ENCODE results near the gene NRSN2.
A peak's percentile ranks its signal among the peaks of the same experiment; 100 is the strongest.

NRSN2 gene

GRCh38 chr20:346640-347316 is at the start of gene NRSN2:
Gene NRSN2, plus strand, starts transcription at chr20:347111. Its CDS starts 2,533 bp downstream, at chr20:349644.
- Histone ChIP-seq H3K27me3 (0 out of 2 replicates have a peak, but pooled peaks cover 4% of the 10 kb centered on the region), H3K4me1 (peaks cover 19% of the 10 kb centered on the region), H3K36me3 (peaks cover 13% of the 10 kb centered on the region), H3K4me2 (peak within 1 kb of the TSS; percentile 97), H4K20me1 (no peaks in the 10 kb centered on the region), H3K4me3 (peak within 1 kb of the TSS; percentile 71), H3K9me3 (0 out of 2 replicates have a peak, but pooled peaks cover 1% of the 10 kb centered on the region), H3K9ac (peak within 1 kb of the TSS; percentile 78), H3K27ac (peak within 1 kb of the TSS; percentile 44)
- no peak for TF ChIP-seq Cebpa-rat (IDR thresholded peaks at IDR 0.05)

- Histone ChIP-seq H3K9ac (peak overlapping the region; percentile 100), H3K27ac (peak overlapping the region; percentile 100), H3K9me3 (no peaks in the 10 kb centered on the region), H3K36me3 (peaks cover 37% of the 10 kb centered on the region), H3K4me3 (peak overlapping the region; percentile 99), H3K4me1 (peaks cover 54% of the 10 kb centered on the region), H4K20me1 (peaks cover 35% of the 10 kb centered on the region), H3K4me2 (peak overlapping the region; percentile 87), H3K27me3 (no peaks in the 10 kb centered on the region)
- no peak for TF ChIP-seq Cebpa-rat (IDR thresholded peaks at IDR 0.05)
These were observed 48.8 kb upstream of the NRSN2 start for GRCh38 chr20:297925-298775.

GRCh38 chr20:298776-299391 is 48.0 kb upstream of the NRSN2 start:
- Histone ChIP-seq H4K20me1 (peaks cover 35% of the 10 kb centered on the region), H3K27me3 (no peaks in the 10 kb centered on the region), H3K9me3 (no peaks in the 10 kb centered on the region), H3K27ac (peak overlapping the region; percentile 100), H3K36me3 (peaks cover 37% of the 10 kb centered on the region), H3K4me3 (peak overlapping the region; percentile 99), H3K4me2 (peak overlapping the region; percentile 87), H3K4me1 (peaks cover 59% of the 10 kb centered on the region), H3K9ac (peak overlapping the region; percentile 100)
- no peak for TF ChIP-seq Cebpa-rat (IDR thresholded peaks at IDR 0.05)

- H3K4me1 ChIP-seq: peaks cover 59% of the 10 kb centered on the region
- H3K4me2 ChIP-seq: peak overlapping the region; percentile 87
- H3K36me3 ChIP-seq: peaks cover 37% of the 10 kb centered on the region
- no peak for TF ChIP-seq Cebpa-rat (IDR thresholded peaks at IDR 0.05)
- H3K27me3 ChIP-seq: no peaks in the 10 kb centered on the region
- H4K20me1 ChIP-seq: peaks cover 35% of the 10 kb centered on the region
- 0 out of 2 replicates have a peak overlapping the region, but pooled peaks have one; percentile 22 for H3K27ac ChIP-seq
- H3K9ac ChIP-seq: peak overlapping the region; percentile 100
- H3K4me3 ChIP-seq: peak overlapping the region; percentile 99; the same call in 1 of the 2 replicates
- H3K9me3 ChIP-seq: no peaks in the 10 kb centered on the region
These were observed 46.4 kb upstream of the NRSN2 start for GRCh38 chr20:300345-300990.

- no peak overlapping the region for H3K9ac ChIP-seq
- H3K4me2 ChIP-seq: peak overlapping the region; percentile 9; the same call in 1 of the 2 replicates
- peaks cover 46% of the 10 kb centered on the region for H3K4me1 ChIP-seq
- no peaks in the 10 kb centered on the region for H3K9me3 ChIP-seq
- H3K27ac ChIP-seq: no peak overlapping the region
- no peak overlapping the region for H3K4me3 ChIP-seq
- TF ChIP-seq Cebpa-rat (IDR thresholded peaks at IDR 0.05): no peak
- peaks cover 35% of the 10 kb centered on the region for H4K20me1 ChIP-seq
- H3K27me3 ChIP-seq: no peaks in the 10 kb centered on the region
- H3K36me3 ChIP-seq: peaks cover 37% of the 10 kb centered on the region
These were observed 44.7 kb upstream of the NRSN2 start for GRCh38 chr20:301886-302848.

GRCh38 chr20:305745-306144 is 41.2 kb upstream of the NRSN2 start:
- Histone ChIP-seq H3K9me3 (no peaks in the 10 kb centered on the region), H3K4me3 (no peak overlapping the region), H3K27ac (no peak overlapping the region), H3K4me2 (no peak overlapping the region), H4K20me1 (peaks cover 10% of the 10 kb centered on the region), H3K4me1 (peaks cover 41% of the 10 kb centered on the region), H3K36me3 (peaks cover 21% of the 10 kb centered on the region), H3K9ac (no peak overlapping the region), H3K27me3 (no peaks in the 10 kb centered on the region)
- no peak for TF ChIP-seq Cebpa-rat (IDR thresholded peaks at IDR 0.05)

GRCh38 chr20:308427-309038 is 38.4 kb upstream of the NRSN2 start:
- Histone ChIP-seq H3K4me3 (no peak overlapping the region), H3K9me3 (no peaks in the 10 kb centered on the region), H3K27me3 (no peaks in the 10 kb centered on the region), H3K4me2 (no peak overlapping the region), H3K9ac (no peak overlapping the region), H4K20me1 (no peaks in the 10 kb centered on the region), H3K4me1 (peaks cover 13% of the 10 kb centered on the region), H3K36me3 (no peaks in the 10 kb centered on the region), H3K27ac (no peak overlapping the region)
- TF ChIP-seq Cebpa-rat (IDR thresholded peaks at IDR 0.05): no peak

- H3K27me3 ChIP-seq: no peaks in the 10 kb centered on the region
- no peaks in the 10 kb centered on the region for H3K9me3 ChIP-seq
- no peak for TF ChIP-seq Cebpa-rat (IDR thresholded peaks at IDR 0.05)
- H3K4me2 ChIP-seq: peak overlapping the region; percentile 64
- peaks cover 18% of the 10 kb centered on the region for H3K4me1 ChIP-seq
- no peaks in the 10 kb centered on the region for H3K36me3 ChIP-seq
- H3K9ac ChIP-seq: no peak overlapping the region
- no peak overlapping the region for H3K27ac ChIP-seq
- H4K20me1 ChIP-seq: no peaks in the 10 kb centered on the region
- no peak overlapping the region for H3K4me3 ChIP-seq
These were observed 37.5 kb upstream of the NRSN2 start for GRCh38 chr20:309306-309840.
